ENCODE data around the gene DUOXA2. TPM values are rescaled to one million over a fixed set of nuclear protein-coding genes. Genes with fewer than 3 reads are reported as not detected.
"Not testable (repeated sequence)": the region's sequence is repeated elsewhere in the genome, so short reads cannot be mapped to it uniquely, and the experiment has no call there.

The DUOXA2 gene
- total RNA-seq, 1 donor from 2014 or later, result not detected

- DNase-seq, result no peak
Measured at GRCh38 chr15:45095661-45096060, 18.5 kb upstream of the DUOXA2 start.

GRCh38 chr15:45097466-45097865, 16.7 kb upstream of the DUOXA2 start:
- no peak for DNase-seq

- DNase-seq, result no peak
Measured at GRCh38 chr15:45099549-45100165, 14.5 kb upstream of the DUOXA2 start.

- DNase-seq, result no peak
Measured at GRCh38 chr15:45100884-45101625, 13.1 kb upstream of the DUOXA2 start.

GRCh38 chr15:45101749-45102148, 12.4 kb upstream of the DUOXA2 start:
- DNase-seq, result no peak

- DNase-seq, result no peak
Measured at GRCh38 chr15:45102226-45102625, 11.9 kb upstream of the DUOXA2 start.

- not testable (repeated sequence) for DNase-seq
Measured at GRCh38 chr15:45104170-45104569, 10.0 kb upstream of the DUOXA2 start.

GRCh38 chr15:45105586-45105985, 8.5 kb upstream of the DUOXA2 start:
- no peak for DNase-seq

- DNase-seq, result no peak
Measured at GRCh38 chr15:45106002-45106790, 7.9 kb upstream of the DUOXA2 start.

GRCh38 chr15:45107941-45108630, 6.0 kb upstream of the DUOXA2 start:
- no peak for DNase-seq

- no peak for DNase-seq
Measured at GRCh38 chr15:45110256-45110820, 3.8 kb upstream of the DUOXA2 start.

- no peak for DNase-seq
Measured at GRCh38 chr15:45111390-45112142, 2.6 kb upstream of the DUOXA2 start.

GRCh38 chr15:45112143-45112590, 2.0 kb upstream of the DUOXA2 start:
- DNase-seq, result no peak

GRCh38 chr15:45112591-45113379, 1.3 kb upstream of the DUOXA2 start:
- DNase-seq, result no peak

- DNase-seq, result no peak
Measured at GRCh38 chr15:45113380-45113990, 641 bp upstream of the DUOXA2 start.

- no peak for DNase-seq
Measured at GRCh38 chr15:45114751-45115085, 592 bp downstream of the DUOXA2 start.

GRCh38 chr15:45115312-45115820, 1.2 kb downstream of the DUOXA2 start:
- DNase-seq, result no peak

GRCh38 chr15:45116006-45116481, 1.9 kb downstream of the DUOXA2 start:
- DNase-seq, result no peak

GRCh38 chr15:45116482-45117307, 2.6 kb downstream of the DUOXA2 start:
- DNase-seq, result no peak

Data from skin of body (tissue), 2 donors.